ENCODE measurements around the gene CDH15. TPM values are rescaled to one million over a fixed set of nuclear protein-coding genes. Genes with fewer than 3 reads are reported as not detected.

The CDH15 gene
- total RNA-seq, 1 experiment from 2014 or later: 1.5 TPM

DNA sequence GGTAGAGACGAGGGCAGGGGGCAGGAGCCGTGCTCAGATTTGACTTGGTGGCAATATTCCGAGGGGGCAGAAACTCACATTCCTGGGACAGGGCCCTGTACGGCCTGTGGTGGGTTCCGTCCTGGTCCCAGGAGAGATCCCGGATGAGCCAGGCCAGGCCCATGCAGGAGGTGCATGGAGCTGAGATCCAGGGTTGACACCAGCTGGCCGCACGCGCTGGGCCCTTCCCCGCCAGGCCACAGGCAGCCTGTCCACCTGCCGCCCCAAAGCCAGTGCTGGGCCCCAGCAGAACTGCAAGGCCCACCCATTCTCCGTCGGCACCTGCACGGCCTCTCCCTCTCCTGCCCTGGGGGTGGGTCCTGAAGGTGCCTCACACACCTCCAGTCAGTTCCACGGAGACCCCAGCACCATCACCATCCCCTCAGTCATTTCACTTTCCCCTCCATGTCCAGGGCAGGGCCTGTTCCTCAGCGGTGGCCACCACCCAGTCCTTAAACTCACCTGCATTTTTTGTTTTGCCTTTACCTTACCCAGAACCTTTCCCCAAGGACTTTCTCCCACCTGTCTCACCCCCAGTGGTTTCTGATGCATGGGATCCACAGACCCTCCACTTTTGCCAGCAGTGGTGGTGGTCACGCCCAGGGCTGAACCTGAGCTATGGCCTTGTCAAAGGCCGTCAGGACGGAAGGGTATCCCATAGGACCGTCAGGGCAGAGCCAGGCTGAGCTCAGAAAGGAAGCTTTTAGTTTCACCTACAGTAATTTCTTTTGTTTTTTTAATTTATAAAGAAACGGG is 25.1 kb upstream of the CDH15 start:
- CTCF ChIA-PET: no interaction called here
- intact Hi-C loops (cut with micrococcal nuclease): no loop called here
- no peaks in the 10 kb centered on the region for H4K20me1 ChIP-seq (ENCODE audit: low read length)
- no peaks in the 10 kb centered on the region for H3F3A ChIP-seq (ENCODE audit: low read length, unreplicated experiment)
- ATAC-seq (no peak), DNase-seq (no peak)
- TF ChIP-seq, protein P1, sequence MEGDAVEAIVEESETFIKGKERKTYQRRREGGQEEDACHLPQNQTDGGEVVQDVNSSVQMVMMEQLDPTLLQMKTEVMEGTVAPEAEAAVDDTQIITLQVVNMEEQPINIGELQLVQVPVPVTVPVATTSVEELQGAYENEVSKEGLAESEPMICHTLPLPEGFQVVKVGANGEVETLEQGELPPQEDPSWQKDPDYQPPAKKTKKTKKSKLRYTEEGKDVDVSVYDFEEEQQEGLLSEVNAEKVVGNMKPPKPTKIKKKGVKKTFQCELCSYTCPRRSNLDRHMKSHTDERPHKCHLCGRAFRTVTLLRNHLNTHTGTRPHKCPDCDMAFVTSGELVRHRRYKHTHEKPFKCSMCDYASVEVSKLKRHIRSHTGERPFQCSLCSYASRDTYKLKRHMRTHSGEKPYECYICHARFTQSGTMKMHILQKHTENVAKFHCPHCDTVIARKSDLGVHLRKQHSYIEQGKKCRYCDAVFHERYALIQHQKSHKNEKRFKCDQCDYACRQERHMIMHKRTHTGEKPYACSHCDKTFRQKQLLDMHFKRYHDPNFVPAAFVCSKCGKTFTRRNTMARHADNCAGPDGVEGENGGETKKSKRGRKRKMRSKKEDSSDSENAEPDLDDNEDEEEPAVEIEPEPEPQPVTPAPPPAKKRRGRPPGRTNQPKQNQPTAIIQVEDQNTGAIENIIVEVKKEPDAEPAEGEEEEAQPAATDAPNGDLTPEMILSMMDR (conservative IDR thresholded peaks at IDR 0.05; ENCODE audit: low read depth, low read length): no peak
- TF ChIP-seq EZH2phosphoT487 (IDR thresholded peaks at IDR 0.05; ENCODE audit: borderline replicate concordance, low read length) (no peak), EZH2 (IDR thresholded peaks at IDR 0.05; ENCODE audit: low read length, unreplicated experiment) (no peak)
- POLR2A ChIA-PET (ENCODE audit: unreplicated experiment): no interaction called here
- no peak overlapping the region for H3K4me3 ChIP-seq (ENCODE audit: low read length)
- no peaks in the 10 kb centered on the region for H3K4me1 ChIP-seq (ENCODE audit: insufficient read depth, low read length)
- no peaks in the 10 kb centered on the region for H3K79me2 ChIP-seq (ENCODE audit: low read length)
- no peaks in the 10 kb centered on the region for H3K9me3 ChIP-seq (ENCODE audit: low read length)
- H3K4me2 ChIP-seq (ENCODE audit: low read length): no peak overlapping the region
- no peak overlapping the region for H3K9ac ChIP-seq (ENCODE audit: low read length)
- no peaks in the 10 kb centered on the region for H3K9me2 ChIP-seq (replicated peaks; ENCODE audit: low read length)
- BruUV-seq (replicated peaks): no TSS peak
- H3K27me3 ChIP-seq (ENCODE audit: low read length): no peaks in the 10 kb centered on the region
- no peaks in the 10 kb centered on the region for H3K36me3 ChIP-seq (ENCODE audit: low read depth, low read length)
- H3K27ac ChIP-seq (ENCODE audit: low read length): no peak overlapping the region
- no peak overlapping the region for H2AFZ ChIP-seq (ENCODE audit: low read length)

DNA sequence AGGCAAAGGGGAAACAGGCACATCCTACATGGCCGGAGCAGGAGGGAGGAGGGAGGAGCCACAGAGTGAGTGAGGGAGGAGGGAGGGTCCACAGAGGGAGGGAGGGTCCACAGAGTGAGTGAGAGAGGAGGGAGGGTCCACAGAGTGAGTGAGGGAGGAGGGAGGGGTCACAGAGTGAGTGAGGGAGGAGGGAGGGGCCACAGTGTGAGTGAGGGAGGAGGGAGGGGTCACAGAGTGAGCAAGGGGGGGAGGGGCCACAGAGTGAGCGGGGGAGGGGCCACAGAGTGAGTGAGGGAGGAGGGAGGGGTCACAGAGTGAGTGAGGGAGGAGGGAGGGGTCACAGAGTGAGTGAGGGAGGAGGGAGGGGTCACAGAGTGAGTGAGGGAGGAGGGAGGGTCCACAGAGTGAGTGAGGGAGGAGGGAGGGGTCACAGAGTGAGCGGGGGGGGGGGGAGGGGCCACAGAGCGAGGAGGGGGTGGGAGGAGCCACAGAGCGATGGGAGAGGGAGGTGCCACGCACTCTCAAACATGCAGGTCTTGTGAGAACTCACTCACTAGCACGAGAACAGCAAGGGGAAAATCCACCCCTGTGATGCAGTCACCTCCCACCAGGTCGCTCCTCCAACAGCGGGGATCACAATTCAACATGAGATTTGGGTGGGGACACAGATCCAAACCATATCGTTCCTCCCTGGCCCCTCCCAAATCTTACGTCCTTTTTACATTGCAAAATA is 24.3 kb upstream of the CDH15 start:
- no peak for DNase-seq
- ChIA-PET POLR2A (ENCODE audit: unreplicated experiment) (no interaction called here), CTCF (no interaction called here)
- H4K20me1 ChIP-seq (ENCODE audit: low read length): no peaks in the 10 kb centered on the region
- H3K4me2 ChIP-seq (ENCODE audit: low read length): no peak overlapping the region
- no peaks in the 10 kb centered on the region for H3F3A ChIP-seq (ENCODE audit: low read length, unreplicated experiment)
- no peaks in the 10 kb centered on the region for H3K79me2 ChIP-seq (ENCODE audit: low read length)
- no peaks in the 10 kb centered on the region for H3K27me3 ChIP-seq (ENCODE audit: low read length)
- H3K9ac ChIP-seq (ENCODE audit: low read length): no peak overlapping the region
- BruUV-seq (replicated peaks): no TSS peak
- no peaks in the 10 kb centered on the region for H3K9me2 ChIP-seq (replicated peaks; ENCODE audit: low read length)
- ATAC-seq: no peak
- H3K4me1 ChIP-seq (ENCODE audit: insufficient read depth, low read length): no peaks in the 10 kb centered on the region
- no peak overlapping the region for H2AFZ ChIP-seq (ENCODE audit: low read length)
- H3K9me3 ChIP-seq (ENCODE audit: low read length): no peaks in the 10 kb centered on the region
- intact Hi-C loops (cut with micrococcal nuclease): no loop called here
- TF ChIP-seq EZH2 (IDR thresholded peaks at IDR 0.05; ENCODE audit: low read length, unreplicated experiment) (no peak), EZH2phosphoT487 (IDR thresholded peaks at IDR 0.05; ENCODE audit: borderline replicate concordance, low read length) (no peak)
- TF ChIP-seq, protein P1 (conservative IDR thresholded peaks at IDR 0.05; ENCODE audit: low read depth, low read length): no peak
- H3K4me3 ChIP-seq (ENCODE audit: low read length): no peak overlapping the region
- H3K36me3 ChIP-seq (ENCODE audit: low read depth, low read length): no peaks in the 10 kb centered on the region
- H3K27ac ChIP-seq (ENCODE audit: low read length): no peak overlapping the region

DNA sequence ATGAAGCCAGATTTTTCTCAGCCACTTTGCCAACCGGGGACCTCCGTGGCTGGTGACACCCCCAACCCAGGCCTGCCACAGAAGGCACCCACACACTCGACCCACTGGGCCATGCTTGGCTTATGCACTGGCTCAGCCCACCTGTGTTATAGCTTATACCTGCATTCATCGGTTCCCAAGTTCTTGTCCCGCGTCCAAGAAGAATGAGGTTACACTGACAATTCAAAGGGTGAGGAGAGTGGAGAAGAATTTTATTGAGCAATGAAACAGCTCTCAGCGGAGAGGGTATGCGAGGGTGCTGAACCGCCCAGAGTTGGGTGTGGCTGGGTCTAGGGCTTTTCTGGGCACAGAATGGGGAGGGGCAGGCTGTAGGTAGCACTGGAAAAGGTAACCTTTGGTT is 22.2 kb upstream of the CDH15 start:
- H4K20me1 ChIP-seq (ENCODE audit: low read length): no peaks in the 10 kb centered on the region
- H3K9ac ChIP-seq (ENCODE audit: low read length): no peak overlapping the region
- H3K4me3 ChIP-seq (ENCODE audit: low read length): no peak overlapping the region
- BruUV-seq (replicated peaks): no TSS peak
- DNase-seq: no peak
- no peaks in the 10 kb centered on the region for H3F3A ChIP-seq (ENCODE audit: low read length, unreplicated experiment)
- no peak overlapping the region for H3K27ac ChIP-seq (ENCODE audit: low read length)
- no peak for ATAC-seq
- no peak overlapping the region for H2AFZ ChIP-seq (ENCODE audit: low read length)
- no peaks in the 10 kb centered on the region for H3K36me3 ChIP-seq (ENCODE audit: low read depth, low read length)
- peaks cover 10% of the 10 kb centered on the region; the same call in 1 of the 2 replicates for H3K4me1 ChIP-seq (ENCODE audit: insufficient read depth, low read length)
- no peaks in the 10 kb centered on the region for H3K9me3 ChIP-seq (ENCODE audit: low read length)
- intact Hi-C loops (cut with micrococcal nuclease): no loop called here
- TF ChIP-seq, protein P1 (conservative IDR thresholded peaks at IDR 0.05; ENCODE audit: low read depth, low read length): no peak
- TF ChIP-seq EZH2 (IDR thresholded peaks at IDR 0.05; ENCODE audit: low read length, unreplicated experiment) (no peak), EZH2phosphoT487 (IDR thresholded peaks at IDR 0.05; ENCODE audit: borderline replicate concordance, low read length) (no peak)
- no peak overlapping the region for H3K4me2 ChIP-seq (ENCODE audit: low read length)
- ChIA-PET POLR2A (ENCODE audit: unreplicated experiment) (no interaction called here), CTCF (no interaction called here)
- H3K79me2 ChIP-seq (ENCODE audit: low read length): no peaks in the 10 kb centered on the region
- no peaks in the 10 kb centered on the region for H3K27me3 ChIP-seq (ENCODE audit: low read length)
- no peaks in the 10 kb centered on the region for H3K9me2 ChIP-seq (replicated peaks; ENCODE audit: low read length)
